ENCODE results near the gene ABCA9.
"Not testable (repeated sequence)": the region's sequence is repeated elsewhere in the genome, so short reads cannot be mapped to it uniquely, and the experiment has no call there.

ABCA9 gene

DNA sequence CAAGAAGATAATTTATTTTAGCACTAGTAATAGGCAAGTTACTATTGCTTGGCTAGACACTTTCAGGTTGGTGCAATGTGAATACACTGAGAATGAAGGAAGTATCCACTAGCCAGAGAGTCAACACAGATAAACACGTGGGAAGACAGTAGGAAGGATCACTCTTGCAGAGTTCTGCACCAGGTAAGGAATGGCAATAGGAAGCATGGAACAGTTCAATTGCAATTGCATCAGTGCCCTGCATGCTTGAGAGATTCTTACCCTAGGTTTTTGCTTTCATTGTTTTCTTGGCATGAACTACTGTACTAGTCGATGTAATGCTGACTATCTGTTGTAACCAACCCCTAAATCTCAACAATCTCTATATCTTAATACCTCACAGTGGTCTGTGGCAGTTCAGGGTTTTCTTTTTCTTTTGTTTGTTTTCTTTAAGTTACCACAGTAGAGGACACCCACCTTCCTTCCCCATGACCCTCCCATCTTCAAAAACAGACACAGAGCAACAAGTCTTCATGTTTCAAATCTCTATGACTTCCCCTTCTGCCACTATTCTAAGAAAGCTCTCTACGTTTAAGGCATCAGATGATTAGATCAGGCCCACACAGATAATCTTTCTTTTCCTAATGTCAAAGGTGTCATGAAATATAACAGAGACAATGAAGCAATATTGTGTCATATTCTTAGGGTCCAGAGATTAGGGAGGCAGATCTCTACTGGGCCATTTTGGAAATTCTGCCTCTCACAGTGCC lies 87.5 kb downstream of the ABCA9 start:
- DNase-seq (ENCODE audit: low read depth) = no peak
- TF ChIP-seq MAX (IDR thresholded peaks at IDR 0.05; ENCODE audit: low read depth, low read length) = no peak
- TF ChIP-seq POLR2A (IDR thresholded peaks at IDR 0.05; ENCODE audit: extremely low read depth, insufficient read length) = no peak
- TF ChIP-seq, protein P1, sequence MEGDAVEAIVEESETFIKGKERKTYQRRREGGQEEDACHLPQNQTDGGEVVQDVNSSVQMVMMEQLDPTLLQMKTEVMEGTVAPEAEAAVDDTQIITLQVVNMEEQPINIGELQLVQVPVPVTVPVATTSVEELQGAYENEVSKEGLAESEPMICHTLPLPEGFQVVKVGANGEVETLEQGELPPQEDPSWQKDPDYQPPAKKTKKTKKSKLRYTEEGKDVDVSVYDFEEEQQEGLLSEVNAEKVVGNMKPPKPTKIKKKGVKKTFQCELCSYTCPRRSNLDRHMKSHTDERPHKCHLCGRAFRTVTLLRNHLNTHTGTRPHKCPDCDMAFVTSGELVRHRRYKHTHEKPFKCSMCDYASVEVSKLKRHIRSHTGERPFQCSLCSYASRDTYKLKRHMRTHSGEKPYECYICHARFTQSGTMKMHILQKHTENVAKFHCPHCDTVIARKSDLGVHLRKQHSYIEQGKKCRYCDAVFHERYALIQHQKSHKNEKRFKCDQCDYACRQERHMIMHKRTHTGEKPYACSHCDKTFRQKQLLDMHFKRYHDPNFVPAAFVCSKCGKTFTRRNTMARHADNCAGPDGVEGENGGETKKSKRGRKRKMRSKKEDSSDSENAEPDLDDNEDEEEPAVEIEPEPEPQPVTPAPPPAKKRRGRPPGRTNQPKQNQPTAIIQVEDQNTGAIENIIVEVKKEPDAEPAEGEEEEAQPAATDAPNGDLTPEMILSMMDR (IDR thresholded peaks at IDR 0.05; ENCODE audit: low read depth, low read length) = no peak
- no peak for TF ChIP-seq MYC (IDR thresholded peaks at IDR 0.05; ENCODE audit: low read depth, low read length)
- no peak overlapping the region for H3K4me3 ChIP-seq (ENCODE audit: low read depth, low read length)

DNA sequence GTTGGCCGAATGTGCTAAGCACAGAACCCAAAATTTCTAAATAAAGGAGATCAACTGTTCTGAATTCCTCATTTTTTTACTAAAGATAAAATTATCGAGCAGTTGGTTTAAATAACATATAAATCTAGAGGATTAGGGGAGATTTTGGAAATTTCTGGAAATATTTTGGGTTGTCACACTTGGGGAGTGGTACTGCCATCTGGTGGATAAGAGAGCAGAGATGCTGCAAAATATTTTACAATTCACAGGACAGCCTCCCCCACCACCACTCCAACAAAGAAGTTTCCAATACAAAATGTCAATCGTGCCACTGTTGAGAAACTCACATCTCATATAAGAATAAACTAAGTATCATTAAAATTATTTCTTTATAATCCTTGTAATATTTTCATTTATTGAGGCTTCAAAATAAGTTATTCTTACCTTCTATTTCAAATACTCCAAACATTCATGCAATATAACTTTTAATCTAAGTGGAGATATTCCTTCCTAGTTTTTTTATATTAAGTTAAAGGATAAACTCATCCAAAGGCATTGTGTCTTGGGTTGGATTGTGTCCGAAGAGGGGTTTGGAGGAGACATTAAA lies 88.5 kb downstream of the ABCA9 start:
- no peak overlapping the region for H3K4me3 ChIP-seq (ENCODE audit: low read depth, low read length)
- no peak for DNase-seq (ENCODE audit: low read depth)
- no peak for TF ChIP-seq POLR2A (IDR thresholded peaks at IDR 0.05; ENCODE audit: extremely low read depth, insufficient read length)
- TF ChIP-seq, protein P1 (IDR thresholded peaks at IDR 0.05; ENCODE audit: low read depth, low read length) = peak; percentile 24

- H3K4me3 ChIP-seq (ENCODE audit: low read depth, low read length) = no peak overlapping the region
- TF ChIP-seq, protein P1 (IDR thresholded peaks at IDR 0.05; ENCODE audit: low read depth, low read length) = no peak
- TF ChIP-seq POLR2A (IDR thresholded peaks at IDR 0.05; ENCODE audit: extremely low read depth, insufficient read length) (no peak), MYC (IDR thresholded peaks at IDR 0.05; ENCODE audit: low read depth, low read length) (no peak), MAX (IDR thresholded peaks at IDR 0.05; ENCODE audit: low read depth, low read length) (no peak)
- DNase-seq (ENCODE audit: low read depth) = no peak
These were observed 91.6 kb downstream of the ABCA9 start for GRCh38 chr17:68969101-68969500.

GRCh38 chr17:68963958-68964357 lies 96.8 kb downstream of the ABCA9 start:
- DNase-seq (ENCODE audit: low read depth) = no peak
- TF ChIP-seq MAX (IDR thresholded peaks at IDR 0.05; ENCODE audit: low read depth, low read length) (no peak), POLR2A (IDR thresholded peaks at IDR 0.05; ENCODE audit: extremely low read depth, insufficient read length) (no peak), MYC (IDR thresholded peaks at IDR 0.05; ENCODE audit: low read depth, low read length) (no peak)
- TF ChIP-seq, protein P1 (IDR thresholded peaks at IDR 0.05; ENCODE audit: low read depth, low read length) = no peak

GRCh38 chr17:68961214-68961882 lies 99.4 kb downstream of the ABCA9 start:
- no peak for DNase-seq (ENCODE audit: low read depth)
- H3K4me3 ChIP-seq (ENCODE audit: low read depth, low read length) = no peak overlapping the region
- no peak for TF ChIP-seq MYC (IDR thresholded peaks at IDR 0.05; ENCODE audit: low read depth, low read length)
- no peak for TF ChIP-seq MAX (IDR thresholded peaks at IDR 0.05; ENCODE audit: low read depth, low read length)
- TF ChIP-seq POLR2A (IDR thresholded peaks at IDR 0.05; ENCODE audit: extremely low read depth, insufficient read length) = no peak
- TF ChIP-seq, protein P1 (IDR thresholded peaks at IDR 0.05; ENCODE audit: low read depth, low read length) = no peak

More at GRCh38 chr17:68963958-68964357, 96.8 kb downstream of the ABCA9 start:
- H3K4me3 ChIP-seq (ENCODE audit: low read depth, low read length) = no peak overlapping the region

DNA sequence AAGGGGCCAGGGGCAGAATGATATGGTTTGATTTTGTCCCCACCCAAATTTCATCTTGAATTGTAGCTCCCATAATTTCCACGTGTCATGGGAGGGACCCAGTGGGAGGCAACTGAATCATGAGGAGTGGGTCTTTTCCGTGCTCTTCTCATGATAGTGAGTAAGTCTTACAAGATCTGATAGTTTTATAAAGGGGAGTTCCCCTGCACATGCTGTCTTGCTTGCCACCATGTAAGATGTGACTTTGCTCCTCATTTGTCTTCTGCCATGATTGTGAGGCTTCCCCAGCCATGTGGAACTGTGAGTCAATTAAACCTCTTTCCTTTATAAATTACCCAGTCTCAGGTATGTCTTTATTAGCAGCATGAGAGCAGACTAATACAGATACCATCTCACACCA lies 101.6 kb downstream of the ABCA9 start:
- H3K4me3 ChIP-seq (ENCODE audit: low read depth, low read length); DNase-seq (ENCODE audit: low read depth): not testable (repeated sequence)

All from NB4 (cell line).